Measurements from ENCODE around the gene HADH.
"Not testable (repeated sequence)": the region's sequence is repeated elsewhere in the genome, so short reads cannot be mapped to it uniquely, and the experiment has no call there.

The HADH gene

GRCh38 chr4:108047199-108047598, 57.5 kb downstream of the HADH start:
- no peak for DNase-seq (ENCODE audit: low spot score)
- in situ Hi-C loops (cut with MboI; ENCODE audit: low sequenced_read_pairs, unreplicated experiment), result no loop called here
- TF ChIP-seq CTCF (IDR thresholded peaks at IDR 0.05; ENCODE audit: borderline replicate concordance, control extremely low read depth, extremely low read depth, insufficient read depth, missing control alignments), result no peak

- in situ Hi-C loops (cut with MboI; ENCODE audit: low sequenced_read_pairs, unreplicated experiment), result no loop called here
- no peak for TF ChIP-seq CTCF (IDR thresholded peaks at IDR 0.05; ENCODE audit: borderline replicate concordance, control extremely low read depth, extremely low read depth, insufficient read depth, missing control alignments)
Measured at GRCh38 chr4:108048157-108048556, 58.5 kb downstream of the HADH start.

GRCh38 chr4:108048997-108049396, 59.3 kb downstream of the HADH start:
- in situ Hi-C loops (cut with MboI; ENCODE audit: low sequenced_read_pairs, unreplicated experiment), result no loop called here
- TF ChIP-seq CTCF (IDR thresholded peaks at IDR 0.05; ENCODE audit: borderline replicate concordance, control extremely low read depth, extremely low read depth, insufficient read depth, missing control alignments), result no peak
- no peak for DNase-seq (ENCODE audit: low spot score)

More at GRCh38 chr4:108048157-108048556, 58.5 kb downstream of the HADH start:
- DNase-seq (ENCODE audit: low spot score), result no peak

- no peak for DNase-seq (ENCODE audit: low spot score)
- in situ Hi-C loops (cut with MboI; ENCODE audit: low sequenced_read_pairs, unreplicated experiment), result no loop called here
- TF ChIP-seq CTCF (IDR thresholded peaks at IDR 0.05; ENCODE audit: borderline replicate concordance, control extremely low read depth, extremely low read depth, insufficient read depth, missing control alignments), result no peak
Measured at GRCh38 chr4:108049406-108049805, 59.7 kb downstream of the HADH start.

GRCh38 chr4:108050166-108051111, 60.8 kb downstream of the HADH start:
- in situ Hi-C loops (cut with MboI; ENCODE audit: low sequenced_read_pairs, unreplicated experiment); DNase-seq (ENCODE audit: low spot score): not testable (repeated sequence)

GRCh38 chr4:108051343-108051742, 61.7 kb downstream of the HADH start:
- no peak for DNase-seq (ENCODE audit: low spot score)
- in situ Hi-C loops (cut with MboI; ENCODE audit: low sequenced_read_pairs, unreplicated experiment), result no loop called here
- TF ChIP-seq CTCF (IDR thresholded peaks at IDR 0.05; ENCODE audit: borderline replicate concordance, control extremely low read depth, extremely low read depth, insufficient read depth, missing control alignments), result no peak

- no peak for DNase-seq (ENCODE audit: low spot score)
- in situ Hi-C loops (cut with MboI; ENCODE audit: low sequenced_read_pairs, unreplicated experiment), result no loop called here
- no peak for TF ChIP-seq CTCF (IDR thresholded peaks at IDR 0.05; ENCODE audit: borderline replicate concordance, control extremely low read depth, extremely low read depth, insufficient read depth, missing control alignments)
Measured at GRCh38 chr4:108052558-108053120, 63.0 kb downstream of the HADH start.
